Stimulated activated CD8-positive, alpha-beta memory T cell treated with anti-CD3 and anti-CD28 coated beads, Interleukin-4, amount 100 ng/mL, for 1 hour (primary cell): ENCODE results near the gene INSR.
"Not testable (repeated sequence)": the region's sequence is repeated elsewhere in the genome, so short reads cannot be mapped to it uniquely, and the experiment has no call there.

Experiments used
- DNase-seq, 2 donors: peaks; one replicate each; pipeline ENCODE4 v3.0.0-alpha.2; 2020; ENCODE audit warnings: low read depth in 2 of 2, low spot score in 1 of 2

Gene INSR

DNA sequence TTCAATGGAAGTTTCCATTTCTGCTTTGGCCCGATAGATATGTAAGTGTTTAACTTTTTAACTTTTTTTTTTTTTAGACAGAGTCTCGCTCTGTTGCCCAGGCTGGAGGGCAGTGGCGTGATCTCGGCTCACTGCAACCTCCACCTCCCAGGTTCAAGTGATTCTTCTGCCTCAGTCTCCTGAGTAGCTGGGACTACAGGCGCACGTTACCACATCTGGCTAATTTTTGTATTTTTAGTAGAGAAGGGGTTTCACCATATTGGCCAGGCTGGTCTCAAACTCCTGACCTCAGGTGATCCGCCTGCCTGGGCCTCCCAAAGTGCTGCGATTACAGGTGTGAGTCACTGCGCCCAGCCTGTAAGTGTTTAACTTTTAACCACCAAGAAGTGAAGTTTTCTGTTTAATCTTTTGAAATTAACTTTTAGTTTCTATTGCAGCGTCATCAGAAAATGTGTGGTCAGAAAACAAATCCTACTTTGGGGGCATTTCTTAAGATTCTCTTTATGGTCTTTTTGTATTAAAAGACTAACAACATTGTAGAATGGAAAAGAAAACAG lies 147.0 kb downstream of the INSR start:
- DNase-seq, result not testable (repeated sequence)

DNA sequence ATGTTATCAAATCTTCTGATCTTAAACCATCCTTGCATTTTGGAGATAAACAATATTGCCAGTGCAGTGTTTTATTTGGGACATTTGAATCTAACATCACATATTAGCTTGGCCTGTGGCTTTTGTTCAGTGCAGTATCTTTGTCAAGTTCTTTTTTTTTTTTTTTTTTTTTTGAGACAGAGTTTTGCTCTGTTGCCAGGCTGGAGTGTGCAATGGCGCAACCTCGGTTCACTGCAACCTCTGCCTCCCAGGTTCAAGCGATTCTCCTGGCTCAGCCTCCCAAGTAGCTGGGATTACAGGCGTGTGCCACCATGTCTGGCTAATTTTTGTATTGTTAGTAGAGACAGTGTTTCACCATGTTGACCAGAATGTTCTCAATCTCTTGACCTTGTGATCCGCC lies 148.1 kb downstream of the INSR start:
- DNase-seq, result not testable (repeated sequence)

DNA sequence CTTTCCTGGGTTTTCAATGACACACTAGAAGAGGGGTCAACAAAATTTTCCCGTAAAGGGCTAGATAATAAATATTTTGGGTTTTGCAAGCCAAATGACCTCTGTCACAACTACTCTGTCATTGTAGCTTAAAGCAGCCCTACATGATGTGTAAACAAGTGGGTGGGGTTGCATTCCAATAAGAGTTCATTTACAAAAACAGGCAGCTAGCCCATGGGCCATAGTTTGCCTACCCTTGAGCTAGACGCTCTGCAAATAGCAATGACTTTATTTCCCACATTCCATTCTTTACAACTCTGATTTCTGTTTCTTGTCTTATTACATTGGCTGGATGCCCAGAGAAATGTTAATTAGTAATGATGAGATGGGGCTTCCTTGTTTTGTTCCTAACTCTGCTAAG lies 148.7 kb downstream of the INSR start:
- DNase-seq, result no peak

DNA sequence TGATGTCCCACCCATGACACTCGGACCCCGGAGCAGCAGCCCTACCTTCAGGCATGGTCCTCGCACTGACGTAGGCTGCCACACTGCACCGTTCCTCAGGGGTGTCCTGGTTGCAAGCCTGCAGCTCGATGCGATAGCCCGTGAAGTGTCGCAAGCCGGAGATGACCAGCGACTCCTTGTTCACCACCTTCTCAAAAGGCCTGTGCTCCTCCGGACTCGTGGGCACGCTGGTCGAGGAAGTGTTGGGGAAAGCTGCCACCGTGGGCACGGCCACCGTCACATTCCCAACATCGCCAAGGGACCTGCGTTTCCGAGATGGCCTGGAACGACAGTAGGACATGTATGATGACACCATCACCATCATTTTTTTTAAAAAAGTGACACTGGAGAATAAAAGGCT lies 151.4 kb downstream of the INSR start:
- no peak for DNase-seq

DNA sequence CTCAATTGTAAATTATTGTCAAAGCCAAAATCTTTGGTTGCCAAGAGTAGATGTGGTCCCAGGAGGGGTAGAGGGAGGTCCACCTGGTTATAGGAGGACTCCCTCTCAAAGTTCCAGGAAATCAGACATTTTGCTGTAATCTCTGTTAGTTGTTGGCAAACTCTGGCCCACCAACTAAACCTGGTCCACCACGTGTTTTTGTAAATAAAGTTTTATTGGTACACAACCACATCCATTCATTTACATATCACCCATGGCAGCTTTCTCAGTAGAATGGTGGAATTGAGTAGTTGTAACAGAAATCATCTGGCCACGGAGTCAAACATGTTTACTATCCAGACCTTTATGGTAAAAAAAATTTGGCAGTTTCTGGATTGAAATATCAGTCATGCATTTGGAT lies 154.1 kb downstream of the INSR start:
- no peak for DNase-seq

DNA sequence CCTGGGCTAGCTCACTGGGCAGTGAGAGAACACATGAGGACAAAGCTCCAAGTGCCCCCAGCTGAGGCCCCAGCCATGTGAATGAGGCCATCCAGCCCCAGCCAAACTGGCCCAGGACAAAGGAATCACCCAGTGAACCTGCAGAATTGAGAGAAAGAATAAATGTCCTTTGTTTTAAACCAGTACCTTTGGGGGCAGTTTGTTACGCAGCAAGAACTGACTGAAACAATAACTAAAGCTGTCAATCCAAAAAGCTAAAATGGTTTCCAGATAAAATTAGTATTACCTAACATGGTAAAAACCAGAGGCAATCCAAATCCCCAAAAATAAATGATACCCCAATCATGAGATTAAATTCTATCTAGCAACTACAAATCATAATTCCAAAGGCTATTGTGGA lies 155.1 kb downstream of the INSR start:
- no peak for DNase-seq

DNA sequence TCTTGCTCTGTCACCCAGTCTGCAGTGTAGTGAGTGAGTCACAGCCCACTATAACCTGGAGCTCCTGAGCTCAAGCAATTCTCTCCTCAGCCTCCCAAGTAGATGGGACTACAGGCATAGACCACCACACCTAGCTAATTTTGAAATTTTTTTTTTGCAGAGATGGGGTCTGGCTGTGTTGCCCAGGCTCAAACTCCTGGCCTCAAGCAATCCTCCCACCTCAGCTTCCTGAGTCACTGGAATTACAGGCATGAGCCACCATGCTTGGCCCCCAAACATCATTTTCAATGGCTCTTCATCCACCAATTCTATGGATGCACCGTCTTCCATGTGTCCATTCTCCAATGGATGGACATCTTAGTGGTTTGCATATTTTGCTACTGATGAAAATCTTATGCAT lies 155.8 kb downstream of the INSR start:
- DNase-seq, result no peak

DNA sequence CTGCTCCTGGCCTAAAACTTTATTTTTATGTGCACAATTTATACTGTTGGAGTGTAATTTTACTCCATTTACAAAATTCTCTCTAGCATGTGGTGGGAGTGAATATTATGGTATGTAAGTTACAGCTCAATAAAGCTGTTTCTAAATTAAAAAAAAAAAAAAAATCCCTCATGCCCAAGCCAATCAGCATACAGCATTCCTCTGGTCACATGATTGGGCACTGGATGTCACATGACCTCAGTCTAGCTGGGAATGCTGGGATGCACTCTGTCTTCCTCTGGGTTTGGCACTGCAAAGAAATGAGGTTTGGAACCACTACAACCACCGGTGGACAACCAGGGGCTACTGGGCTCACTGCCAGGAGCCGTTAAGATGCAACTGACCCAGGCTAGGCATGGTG lies 157.1 kb downstream of the INSR start:
- DNase-seq, result no peak

DNA sequence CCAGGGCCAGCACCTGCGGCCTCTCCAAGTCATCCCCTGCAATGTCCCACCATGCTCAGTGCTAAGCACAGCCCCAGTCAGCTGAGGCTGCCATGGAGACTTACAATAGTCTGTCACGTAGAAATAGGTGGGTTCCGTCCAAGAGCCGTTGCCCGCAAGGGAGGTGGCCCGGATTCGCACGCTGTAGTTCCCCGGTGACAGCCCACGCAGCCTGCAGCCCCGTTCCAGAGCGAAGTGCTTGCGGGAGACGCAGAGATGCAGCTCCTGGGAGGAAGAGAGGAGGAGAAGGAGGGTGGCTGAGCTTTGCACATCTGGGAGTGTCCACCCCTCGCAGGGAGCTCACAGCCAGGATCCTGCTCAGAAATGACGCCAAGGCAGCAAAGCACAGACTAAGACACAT lies 162.2 kb downstream of the INSR start:
- DNase-seq, result no peak

DNA sequence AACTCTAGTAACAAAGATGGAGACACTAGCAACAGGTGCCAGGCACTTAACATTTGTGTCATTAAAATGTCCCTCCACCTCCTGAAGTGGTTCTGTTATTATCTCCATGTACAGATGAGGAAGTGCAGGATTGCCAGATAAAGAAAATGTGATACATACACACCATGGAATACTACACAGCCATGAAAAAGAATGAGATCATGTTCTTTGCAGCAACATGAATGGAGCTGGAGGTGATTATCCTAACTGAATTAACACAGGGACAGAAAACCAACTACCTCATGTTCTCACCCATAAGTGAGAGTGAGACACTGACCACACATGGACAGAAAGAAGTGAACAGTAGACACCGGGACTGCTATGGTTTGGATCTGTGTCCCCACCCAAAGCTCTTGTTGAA lies 164.2 kb downstream of the INSR start:
- no peak for DNase-seq

DNA sequence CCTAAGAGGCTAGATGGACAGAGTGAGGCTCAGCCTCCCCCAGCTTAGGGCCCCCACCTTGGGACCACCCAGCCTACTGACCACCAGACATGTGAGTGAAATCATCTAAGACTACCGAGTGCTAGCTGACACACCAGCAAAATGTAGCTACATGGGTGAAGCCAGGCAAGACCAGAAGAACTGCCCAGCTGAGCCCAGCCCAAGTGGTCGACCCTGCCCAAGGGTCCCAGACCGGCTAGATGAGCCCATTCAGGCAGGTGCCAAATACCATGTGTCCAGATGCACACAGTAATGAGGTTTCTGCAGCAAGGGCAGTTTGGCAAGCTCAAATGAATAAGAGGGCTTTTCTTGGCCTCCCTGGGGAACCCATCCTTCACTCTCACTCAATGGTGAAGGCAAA lies 168.1 kb downstream of the INSR start:
- no peak for DNase-seq

DNA sequence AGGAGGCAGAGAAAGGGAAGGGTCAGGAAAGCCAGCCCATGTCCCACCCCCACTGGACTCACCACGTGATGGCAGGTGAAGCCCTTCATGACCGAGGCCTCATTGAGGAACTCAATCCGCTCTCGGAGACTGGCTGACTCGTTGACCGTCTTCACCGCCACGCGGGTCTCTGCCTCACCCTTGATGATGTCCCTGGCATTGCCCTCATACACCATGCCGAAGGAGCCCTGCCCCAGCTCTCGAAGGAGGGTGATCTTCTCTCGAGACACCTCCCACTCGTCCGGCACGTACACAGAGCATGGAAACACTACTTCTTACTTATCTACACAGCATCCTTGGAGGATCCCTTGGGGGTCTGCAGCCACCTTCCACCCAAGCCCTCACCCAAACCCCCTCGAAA lies 169.0 kb downstream of the INSR start:
- no peak for DNase-seq

DNA sequence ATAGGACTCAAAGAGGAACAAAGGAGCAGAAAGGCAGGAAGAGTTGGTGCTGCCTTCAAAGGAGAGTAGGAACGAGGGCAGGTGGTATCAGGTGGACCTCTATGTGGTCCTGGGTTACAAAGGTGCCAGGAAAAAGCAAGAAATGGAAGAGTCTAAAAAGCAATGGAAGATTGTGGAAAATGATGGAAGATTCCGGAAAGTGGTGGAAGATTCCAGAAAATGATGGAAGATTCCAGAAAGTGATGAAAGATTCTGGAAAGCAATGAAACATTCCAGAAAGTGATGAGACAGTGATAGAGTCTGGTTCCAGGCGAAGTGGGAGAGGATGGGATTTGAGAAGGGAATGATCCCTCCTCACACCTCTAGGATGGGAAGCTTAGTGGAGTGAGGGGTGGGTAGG lies 169.4 kb downstream of the INSR start:
- no peak for DNase-seq

DNA sequence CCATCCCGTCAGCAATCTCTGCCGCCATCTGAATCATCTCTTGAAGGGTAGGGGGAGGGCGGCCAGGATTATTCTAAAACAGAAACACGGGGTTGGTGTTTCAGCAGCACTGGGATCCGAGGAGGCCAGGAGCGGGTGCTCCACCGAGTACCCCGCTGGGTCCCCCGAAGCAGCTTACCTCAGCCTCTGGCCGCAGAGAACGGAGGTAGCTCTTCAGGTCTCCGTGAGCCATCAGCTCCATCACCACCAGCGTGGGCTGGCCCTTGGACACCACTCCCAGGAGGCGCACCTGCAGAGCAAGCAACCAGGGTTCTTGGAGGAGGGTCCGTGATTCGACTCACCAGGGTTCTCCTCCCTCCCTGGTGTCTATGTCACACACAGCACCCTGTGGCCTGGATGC lies 171.5 kb downstream of the INSR start:
- no peak for DNase-seq

DNA sequence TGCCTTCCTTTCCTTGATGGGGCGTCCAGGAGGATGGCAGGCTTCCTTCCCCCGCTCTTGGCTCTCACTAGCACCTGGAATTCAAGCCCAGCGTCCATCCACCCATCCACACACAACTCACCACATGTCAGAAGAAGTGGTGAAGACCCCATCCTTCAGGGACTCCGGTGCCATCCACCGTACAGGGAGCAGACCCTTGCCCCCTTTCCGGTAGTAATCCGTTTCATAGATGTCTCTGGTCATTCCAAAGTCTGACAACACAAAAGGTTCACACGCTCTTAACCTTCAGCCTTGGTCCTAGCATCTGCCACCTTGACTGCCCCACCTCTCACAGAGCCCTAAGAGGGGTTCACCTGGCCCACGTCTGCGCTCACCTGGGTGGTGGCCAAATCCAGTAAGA lies 173.7 kb downstream of the INSR start:
- DNase-seq, result no peak

DNA sequence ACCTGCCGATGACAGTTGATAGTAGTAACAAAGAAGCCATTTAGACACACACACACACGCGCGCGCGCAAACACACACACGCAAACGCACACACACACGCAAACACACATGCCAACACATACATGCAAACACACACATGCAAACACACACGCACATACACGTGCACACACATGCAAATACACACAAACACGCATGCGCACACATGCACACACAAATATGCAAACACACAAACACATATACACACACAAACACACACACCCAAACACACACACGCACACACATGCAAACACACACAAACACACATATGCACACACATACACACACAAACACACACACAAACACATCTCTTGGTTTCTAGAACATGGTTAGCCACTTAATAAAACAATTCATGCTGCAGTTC lies 174.6 kb downstream of the INSR start:
- no peak for DNase-seq

DNA sequence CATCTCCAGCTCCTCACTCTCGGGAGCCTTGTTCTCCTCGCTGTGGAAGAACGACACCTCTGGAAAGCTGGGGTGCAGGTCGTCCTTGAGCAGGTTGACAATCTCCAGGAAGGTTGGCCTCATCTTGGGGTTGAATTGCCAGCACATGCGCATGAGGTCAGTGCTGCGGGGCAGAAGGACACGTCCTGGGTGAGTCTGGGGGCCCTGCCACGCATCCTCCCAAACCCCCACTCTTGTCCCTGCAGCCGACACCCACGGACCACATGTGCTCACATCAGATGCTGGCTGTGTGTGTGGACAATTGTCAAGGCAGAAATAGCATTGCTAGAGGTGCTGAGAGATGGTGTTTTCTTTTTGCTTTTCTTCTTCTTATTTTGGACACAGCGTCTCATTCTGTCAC lies 177.0 kb downstream of the INSR start:
- DNase-seq, result no peak

DNA sequence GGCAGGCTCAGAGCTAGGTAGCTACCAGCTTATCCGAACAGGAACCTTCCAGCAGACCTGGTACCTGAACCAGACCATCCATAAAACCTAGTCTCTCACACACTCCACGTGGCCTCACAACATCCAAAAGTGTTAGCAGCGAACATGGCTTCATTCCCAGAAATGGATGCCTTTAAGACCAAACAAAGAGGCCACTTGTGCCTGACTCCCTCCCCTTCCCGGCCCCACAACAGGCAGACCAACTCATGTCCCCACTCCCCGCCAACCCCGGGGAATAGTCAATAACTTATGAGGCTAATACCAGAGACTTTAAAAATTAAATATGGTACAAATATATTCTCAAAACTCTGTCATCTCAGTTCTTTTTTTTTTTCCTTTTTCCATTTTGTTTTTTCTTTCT lies 178.5 kb downstream of the INSR start:
- no peak for DNase-seq

DNA sequence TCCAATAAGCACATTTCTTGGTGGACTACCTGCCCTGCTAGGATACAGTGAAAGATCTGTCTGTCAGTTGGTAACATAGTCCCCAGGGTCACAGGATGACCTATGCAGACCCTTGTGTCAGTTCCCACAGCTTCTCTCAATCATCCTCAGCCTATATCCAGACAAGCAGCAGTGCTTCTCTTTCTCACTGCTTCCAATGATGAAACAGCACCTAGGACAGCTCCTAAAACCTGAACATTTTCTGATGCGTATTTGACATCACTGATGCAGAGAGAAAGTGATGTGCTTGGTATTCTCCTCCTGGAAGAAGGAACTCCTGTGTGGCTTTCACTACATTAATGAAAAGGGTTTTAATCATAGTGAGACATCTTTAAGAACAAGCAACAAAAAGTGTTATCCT lies 181.0 kb downstream of the INSR start:
- DNase-seq, result no peak

DNA sequence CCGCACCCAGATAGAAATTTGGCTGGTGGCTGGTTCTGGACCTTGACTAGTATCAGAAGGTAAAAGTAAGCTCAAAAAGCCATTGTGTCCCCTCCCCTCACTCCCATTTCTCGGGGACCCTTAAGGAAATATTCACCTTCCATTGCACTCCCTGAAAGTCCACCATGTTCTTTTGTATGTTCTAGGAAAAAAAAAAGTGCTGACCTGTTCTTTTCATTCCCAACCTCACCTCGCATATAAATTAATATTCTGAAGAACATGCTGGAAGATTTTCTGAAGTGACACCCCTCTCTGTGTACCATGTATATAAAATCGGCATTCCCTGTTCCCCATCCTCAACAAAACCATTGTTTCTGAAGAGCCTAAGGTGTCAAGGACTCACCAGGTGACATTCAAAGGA lies 181.5 kb downstream of the INSR start:
- no peak for DNase-seq

DNA sequence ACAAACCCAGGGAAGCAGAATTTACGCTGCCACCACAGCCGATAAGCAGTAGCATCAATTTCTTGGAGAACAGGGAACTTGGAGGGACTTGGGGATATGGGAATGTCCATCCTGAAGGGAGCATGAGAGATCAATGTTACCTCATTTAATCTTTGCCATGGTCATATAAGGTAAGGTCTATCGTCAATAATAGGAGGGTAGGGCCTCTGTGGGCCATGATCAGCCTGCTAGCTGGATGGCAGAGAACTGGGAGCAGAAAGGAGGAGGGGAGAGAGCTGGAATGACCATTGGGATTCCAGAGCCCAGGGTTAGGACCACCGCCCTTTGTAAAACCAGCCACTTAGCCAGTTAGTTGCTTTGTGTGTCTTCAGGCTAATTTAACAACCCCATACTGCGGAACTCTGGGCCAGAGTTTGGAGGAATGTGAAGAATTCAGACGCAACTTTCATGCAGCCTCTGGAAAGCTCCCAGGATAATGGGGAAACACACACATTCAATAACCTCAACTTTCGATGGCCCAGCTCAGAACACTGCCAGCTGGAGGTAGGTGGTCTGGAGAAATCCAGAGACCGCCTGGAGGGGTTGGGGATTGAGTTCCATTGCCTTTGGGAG lies 184.4 kb downstream of the INSR start:
- DNase-seq, result no peak

DNA sequence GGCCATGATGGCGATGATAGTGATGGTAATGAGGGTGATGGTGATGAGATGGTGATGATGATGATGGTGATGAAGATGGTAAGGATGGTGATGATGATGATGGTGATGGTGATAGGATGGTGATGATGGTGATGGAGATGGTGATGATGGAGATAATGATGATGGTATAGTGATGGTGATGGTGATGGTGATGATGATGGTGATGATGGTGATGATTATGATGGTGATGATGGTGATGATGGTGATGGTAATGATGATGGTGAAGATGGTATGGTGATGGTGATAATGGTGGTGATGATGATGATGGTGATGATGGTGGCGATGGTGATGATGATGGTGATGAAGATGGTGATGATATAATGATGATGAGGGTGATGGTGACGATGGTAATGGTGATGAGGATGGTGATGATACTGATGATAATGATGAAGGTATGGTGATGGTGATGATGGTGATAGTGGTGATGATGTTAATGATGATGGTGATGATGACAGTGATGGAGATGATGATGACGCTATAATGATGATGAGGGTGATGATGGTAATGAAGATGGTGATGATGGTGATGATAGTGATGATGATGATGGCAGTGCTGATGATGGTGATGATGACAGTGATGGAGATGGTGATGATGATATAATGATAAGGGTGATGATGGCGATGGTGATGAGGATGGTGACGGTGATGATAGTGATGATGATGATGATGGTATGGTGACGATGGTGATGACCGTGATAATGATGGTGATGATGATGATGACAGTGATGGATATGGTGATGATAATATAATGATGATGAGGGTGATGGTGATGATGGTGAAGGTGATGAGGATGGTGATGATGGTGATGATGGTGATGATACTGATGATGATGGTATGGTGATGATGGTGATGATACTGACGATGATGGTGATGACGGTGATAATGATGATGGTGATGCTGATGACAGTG lies 187.2 kb downstream of the INSR start:
- DNase-seq, result no peak
